Esophagus squamous epithelium (tissue), 4 donors: ENCODE data around the gene SERPINA4.

Experiments
- POLR2A ChIP-seq, 4 donors: fragments of 450-650 bp; IDR thresholded peaks; one replicate each; pipeline ENCODE4 v1.6.1; 2017; ENCODE audit warnings: antibody characterized with exemption in 4 of 4, mild to moderate bottlenecking in 4 of 4, moderate library complexity in 3 of 4
- TF ChIP-seq, protein P1 (sequence below), 6 experiments: fragments of 450-650 bp in 4 of 6; fragments of 200-600 bp in 2 of 6; sonication (generic) in 2 of 6; IDR thresholded peaks; one replicate each; pipeline ENCODE4 v1.5.1; 2016 to 2019; ENCODE audit warnings: antibody characterized with exemption in 6 of 6, mild to moderate bottlenecking in 4 of 6, moderate library complexity in 4 of 6

DNA sequence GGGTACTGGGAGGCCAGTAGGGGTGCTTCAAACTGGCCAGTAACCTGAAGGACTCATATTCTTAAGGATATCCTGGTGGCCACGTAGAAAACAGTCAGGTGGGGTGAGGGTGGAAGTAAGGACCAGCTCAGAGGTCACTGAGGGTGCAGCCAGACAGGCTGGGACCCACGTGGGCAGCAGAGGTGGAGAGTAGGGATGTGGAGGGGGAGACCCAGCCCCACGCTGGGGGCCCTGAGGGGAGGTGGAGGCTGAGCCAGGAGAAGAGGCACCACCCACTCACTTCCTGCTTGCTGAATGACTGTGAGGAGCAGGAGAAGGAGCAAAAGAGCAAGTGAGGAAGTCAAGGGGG is 38.4 kb downstream of the SERPINA4 start:
- TF ChIP-seq, protein P1, sequence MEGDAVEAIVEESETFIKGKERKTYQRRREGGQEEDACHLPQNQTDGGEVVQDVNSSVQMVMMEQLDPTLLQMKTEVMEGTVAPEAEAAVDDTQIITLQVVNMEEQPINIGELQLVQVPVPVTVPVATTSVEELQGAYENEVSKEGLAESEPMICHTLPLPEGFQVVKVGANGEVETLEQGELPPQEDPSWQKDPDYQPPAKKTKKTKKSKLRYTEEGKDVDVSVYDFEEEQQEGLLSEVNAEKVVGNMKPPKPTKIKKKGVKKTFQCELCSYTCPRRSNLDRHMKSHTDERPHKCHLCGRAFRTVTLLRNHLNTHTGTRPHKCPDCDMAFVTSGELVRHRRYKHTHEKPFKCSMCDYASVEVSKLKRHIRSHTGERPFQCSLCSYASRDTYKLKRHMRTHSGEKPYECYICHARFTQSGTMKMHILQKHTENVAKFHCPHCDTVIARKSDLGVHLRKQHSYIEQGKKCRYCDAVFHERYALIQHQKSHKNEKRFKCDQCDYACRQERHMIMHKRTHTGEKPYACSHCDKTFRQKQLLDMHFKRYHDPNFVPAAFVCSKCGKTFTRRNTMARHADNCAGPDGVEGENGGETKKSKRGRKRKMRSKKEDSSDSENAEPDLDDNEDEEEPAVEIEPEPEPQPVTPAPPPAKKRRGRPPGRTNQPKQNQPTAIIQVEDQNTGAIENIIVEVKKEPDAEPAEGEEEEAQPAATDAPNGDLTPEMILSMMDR (IDR thresholded peaks at IDR 0.05): no peak
- TF ChIP-seq POLR2A (IDR thresholded peaks at IDR 0.05): no peak
